Activated T-cell treated with anti-CD3 and anti-CD28 coated beads, Interleukin-2, amount 50 U/mL, for 48 hours (primary cell): Measurements from ENCODE around the gene GPR34.
"Not testable (repeated sequence)": the region's sequence is repeated elsewhere in the genome, so short reads cannot be mapped to it uniquely, and the experiment has no call there.

Experiments used
- DNase-seq, 2 experiments: peaks; one replicate each; pipeline ENCODE4 v3.0.0-alpha.2; 2020

The GPR34 gene

DNA sequence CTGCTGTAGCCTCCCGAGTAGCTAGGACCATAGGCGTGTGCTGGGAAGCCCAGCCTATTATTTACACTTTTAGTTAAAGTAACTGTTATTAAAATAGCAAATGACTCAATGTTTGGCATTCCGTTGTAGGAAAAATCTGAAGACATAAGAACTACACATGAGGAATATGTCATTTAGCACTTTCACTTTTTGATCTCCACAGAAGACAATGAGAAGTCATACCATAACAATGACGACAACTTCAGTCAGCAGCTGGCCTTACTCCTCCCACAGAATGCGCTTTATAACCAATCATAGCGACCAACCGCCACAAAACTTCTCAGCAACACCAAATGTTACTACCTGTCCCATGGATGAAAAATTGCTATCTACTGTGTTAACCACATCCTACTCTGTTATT, 6.7 kb downstream of the GPR34 start:
- DNase-seq = no peak

DNA sequence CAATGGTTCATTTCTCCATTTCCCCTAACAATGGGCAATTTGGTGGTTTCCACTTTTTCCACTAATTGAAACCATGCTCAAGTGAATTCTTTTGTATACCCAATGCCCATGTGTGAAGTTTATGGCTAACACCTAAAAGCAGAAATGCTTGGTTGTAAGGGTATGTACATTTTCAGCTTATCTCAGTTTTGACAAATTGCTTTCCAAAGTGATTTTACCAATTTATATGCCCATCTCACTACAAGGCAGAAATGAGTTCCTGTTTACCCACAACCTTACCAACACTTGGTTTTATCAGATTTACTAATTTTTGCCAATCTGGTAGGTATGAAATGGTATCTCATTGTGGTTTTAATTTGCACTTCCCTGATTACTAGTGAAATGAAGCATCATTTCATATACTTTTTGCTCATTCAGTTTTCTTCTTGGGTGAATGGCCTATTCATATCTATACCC, 14.8 kb downstream of the GPR34 start:
- no peak for DNase-seq

DNA sequence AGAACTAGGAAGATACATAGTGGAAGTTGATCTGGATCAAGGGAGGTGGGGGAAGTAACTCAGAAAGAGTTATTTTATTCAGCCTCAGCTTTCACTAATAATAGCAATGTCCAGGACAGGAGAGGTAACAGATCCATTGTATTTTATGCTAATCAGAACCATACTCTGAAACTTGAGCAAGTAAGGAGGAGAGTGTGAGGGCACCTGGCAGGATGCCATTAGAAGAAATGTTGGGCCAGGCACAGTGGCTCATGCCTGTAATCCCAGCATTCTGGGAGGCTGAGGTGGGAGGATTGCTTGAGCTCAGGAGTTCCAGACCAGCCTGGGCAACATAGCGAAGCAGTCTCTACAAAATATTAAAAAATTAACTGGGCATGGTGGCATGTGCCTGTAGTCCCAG, 16.3 kb downstream of the GPR34 start:
- no peak for DNase-seq

DNA sequence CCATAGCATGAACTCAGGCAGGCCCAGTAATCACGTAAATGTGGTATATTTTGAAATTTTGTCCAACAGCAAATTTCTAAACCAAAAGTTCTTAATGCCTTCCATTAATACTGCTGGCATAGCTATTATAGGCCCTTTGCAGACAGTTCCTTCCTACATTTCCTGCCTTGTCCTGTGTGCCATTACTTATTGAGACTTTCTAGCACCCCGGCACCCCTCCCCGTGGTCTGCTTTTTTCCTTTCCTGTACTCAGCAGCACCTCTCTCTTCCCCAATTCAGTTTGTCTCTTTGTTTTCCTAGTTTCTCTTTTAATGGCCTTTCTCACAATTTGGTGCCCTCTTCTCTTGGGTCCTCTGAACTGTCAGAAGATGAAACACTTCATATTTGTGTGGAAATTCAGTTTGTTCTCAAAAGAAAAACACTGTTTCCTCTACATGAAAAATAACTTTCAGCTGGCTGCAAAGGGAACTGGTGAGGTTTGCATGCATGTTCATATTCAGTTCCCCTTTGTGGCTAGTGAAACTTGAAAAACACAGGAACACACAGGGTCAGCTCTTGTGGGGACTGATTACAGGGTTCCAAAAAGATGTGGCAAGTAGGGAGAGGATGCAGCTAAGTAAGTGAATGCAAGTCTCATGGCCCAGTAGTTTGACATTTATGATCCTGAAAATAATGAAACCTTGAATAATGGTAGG, 17.1 kb downstream of the GPR34 start:
- no peak for DNase-seq

DNA sequence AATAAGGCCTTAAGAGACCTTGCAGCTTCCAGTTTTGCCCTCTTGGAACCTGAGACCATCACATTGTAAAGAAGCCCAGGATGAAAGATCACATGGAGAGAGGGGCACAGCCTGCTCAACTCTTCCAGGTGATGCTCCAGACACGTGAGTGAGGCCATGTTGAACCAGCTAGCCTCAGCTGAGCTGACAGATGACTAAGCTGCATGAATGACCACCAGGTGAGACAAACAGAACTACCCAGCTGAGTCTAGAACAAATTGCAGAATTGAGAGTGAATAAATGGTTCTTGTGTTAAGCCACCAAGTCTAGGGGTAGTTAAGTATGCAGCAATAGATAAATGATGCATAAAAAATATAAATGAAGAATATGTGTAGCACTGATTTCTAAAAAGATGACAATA, 18.4 kb downstream of the GPR34 start:
- no peak for DNase-seq

DNA sequence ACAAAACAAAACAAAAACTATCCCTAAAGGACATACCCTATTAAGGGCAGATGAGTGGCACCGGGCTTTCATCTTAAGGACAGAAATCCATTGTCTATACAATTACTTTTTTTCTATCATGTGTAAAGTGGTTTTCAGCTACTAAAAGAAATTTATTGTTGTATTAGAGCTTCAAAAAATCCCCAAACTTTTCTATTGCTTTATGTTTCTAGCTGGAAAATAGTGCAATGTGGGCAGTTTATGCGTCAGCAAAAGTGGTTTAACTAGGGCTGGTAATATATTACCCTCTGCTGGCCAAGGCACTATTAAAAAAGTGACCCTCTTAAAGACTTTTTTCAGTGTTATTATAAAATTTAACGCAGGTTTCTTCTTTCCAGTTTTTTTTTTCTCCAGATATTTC, 19.7 kb downstream of the GPR34 start:
- no peak for DNase-seq

DNA sequence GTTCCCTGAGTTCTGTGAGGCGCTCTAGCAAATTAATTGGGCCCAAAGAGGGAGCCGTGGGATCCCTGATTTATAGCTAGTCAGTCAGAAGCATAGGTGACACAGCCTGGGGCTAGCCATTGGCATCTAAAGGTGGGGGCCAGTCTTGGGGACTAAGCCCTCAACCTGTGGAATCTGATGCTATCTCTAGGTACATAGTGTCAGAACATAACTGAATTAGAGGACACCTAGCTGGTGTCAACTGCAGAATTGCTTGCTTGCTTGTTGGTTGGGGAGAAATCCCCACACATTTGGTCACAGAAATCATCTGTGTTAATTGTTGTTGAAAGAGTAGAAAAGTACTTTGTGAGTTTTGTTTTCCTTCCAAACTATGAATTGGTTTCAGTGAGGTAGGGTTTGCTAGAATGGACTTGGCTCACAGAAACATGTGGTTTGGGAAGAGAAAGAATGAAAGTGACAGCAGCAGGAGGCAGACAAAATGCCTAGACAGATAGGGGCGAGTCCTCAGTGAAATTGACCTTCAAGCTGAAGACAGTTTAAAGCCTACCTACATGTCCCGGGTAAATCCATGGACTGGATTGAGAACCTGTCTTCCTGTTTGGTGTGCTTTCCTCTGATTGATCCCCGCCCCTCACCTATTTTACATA, 22.4 kb downstream of the GPR34 start:
- no peak for DNase-seq

DNA sequence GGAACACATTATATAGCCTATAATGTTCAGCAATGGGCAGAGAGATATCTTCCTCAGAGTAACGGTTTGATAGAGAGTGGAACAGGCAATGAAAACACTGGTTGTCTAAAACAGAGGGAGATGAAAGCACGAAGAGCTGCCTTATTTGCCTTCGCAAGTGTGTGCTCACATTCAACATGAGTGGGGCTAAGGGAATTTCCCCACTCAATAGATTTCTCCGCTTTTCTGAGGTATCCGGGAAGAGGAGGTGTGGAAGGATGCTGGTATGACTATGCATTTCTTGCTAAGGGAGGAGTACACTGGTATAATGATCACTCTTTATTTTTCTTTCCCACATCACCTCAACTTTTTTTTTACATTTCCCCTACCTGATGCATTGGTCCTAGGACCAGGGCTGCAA, 27.4 kb downstream of the GPR34 start:
- no peak for DNase-seq

DNA sequence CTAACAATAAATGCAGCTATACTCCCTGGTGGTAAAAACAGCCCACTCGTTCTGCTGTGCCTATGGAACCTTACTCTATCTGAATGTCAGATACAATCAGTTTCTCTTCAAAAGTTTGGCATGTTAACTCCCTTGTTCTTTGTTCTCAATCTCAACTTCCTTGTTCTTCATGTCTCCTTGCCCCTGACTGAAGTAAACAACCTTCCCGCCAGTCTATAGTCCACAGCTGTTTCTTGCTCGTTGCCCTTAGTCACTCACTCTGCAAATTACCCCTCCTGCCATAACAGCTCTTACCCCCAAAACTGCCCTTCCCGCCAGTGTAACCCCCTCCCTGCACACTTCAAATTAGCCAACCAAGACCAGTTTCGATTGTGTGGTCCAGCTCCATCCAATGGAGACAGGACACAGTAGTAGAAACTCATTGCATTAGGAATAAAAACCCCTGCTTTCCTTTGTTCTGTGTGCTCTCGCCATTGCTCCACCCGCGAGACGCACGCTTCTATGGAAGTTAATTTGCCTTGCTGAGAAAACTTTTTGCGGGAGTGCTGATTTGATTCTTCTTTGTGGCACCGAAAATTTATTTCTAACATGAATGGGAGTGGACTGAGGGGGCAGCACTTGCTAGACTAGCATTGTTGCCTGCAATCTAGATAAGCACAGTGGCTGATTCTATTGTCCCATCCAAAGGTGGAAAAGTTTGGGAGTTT, 28.1 kb downstream of the GPR34 start:
- no peak for DNase-seq

DNA sequence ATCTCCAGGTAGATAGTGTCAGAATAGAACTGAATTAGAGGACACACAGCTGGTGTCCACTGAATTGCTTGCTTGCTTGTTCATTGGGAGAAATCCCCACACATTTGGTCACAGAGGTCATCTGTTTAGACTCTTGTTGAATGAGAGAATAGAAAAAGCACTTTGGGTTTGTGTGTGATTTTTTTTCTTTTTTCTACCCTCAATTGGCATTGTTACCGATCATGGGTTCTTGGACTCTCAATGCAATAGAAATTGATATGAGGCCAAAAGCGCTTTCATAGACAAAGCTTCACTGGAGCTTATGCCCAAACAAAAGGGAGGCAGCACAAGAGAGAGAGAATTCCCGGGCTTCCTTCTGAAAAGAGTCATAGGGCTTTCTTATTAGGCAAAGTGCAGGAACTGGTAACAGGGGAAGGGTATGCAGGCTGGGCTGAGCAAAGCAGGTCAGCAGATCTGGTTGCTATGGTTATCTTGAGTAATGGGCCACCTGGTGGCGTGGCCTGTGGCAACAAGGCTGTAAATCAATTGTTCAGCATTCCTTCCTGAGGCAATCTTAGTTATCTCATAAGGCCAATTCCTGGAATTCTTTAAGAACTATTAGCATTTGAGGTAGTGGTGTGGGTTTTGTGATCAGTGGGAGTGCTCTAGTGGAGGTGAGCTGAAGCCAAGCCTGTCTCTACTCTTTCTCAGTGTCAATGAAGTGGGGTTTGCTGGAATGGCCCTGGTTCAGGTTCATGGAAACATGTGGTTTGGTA, 29.9 kb downstream of the GPR34 start:
- no peak for DNase-seq

DNA sequence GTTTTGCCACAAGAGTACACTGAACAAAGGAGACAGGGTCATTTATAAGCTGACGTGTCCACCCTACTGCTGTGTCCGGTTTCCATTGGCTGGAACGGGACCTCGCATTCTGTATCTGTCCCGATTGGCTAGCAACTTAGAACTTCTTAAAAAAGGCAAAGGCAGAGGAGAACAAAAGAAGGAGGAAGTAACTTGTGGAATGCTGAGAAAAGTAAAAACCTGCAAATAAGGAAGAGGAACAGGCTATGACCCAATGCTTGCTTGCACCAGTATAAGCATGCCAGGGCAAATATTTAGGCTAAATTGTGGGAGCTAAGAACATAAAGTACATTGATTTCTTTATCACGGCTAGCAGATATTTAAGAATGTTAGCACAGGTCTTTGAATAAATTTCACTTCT, 30.8 kb downstream of the GPR34 start:
- DNase-seq = not testable (repeated sequence)

DNA sequence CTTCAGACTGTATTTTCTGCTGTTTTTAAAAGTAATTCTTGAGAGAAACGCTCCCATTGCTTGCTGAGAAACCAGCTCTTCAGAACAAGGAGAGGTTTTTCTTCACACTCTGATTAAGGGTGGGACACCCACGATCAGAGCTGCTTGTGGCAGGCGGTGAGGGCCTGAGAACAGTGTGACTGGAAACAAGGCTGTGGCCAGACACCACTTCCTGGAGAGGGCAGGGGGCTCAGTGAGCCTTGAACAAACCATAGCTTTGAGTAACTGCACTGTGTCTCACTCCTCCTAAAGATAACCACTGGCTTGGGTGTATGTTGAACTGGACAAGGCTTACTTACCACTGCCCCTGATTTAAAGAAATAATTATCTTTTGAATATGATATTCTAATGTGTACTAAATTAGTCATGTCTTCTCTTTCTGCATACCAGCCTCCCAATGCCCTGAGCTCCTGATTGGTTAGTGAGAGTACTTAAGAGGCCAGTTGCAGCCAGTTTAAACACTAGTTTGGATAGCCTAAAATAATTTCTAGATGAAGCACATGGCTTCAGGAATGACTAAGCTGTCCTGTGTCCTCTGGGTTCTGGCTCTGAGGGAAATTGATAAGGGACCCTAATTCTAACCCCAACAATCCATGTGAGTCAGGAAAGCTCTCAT, 31.5 kb downstream of the GPR34 start:
- peak; percentile 44 to 60 for DNase-seq

DNA sequence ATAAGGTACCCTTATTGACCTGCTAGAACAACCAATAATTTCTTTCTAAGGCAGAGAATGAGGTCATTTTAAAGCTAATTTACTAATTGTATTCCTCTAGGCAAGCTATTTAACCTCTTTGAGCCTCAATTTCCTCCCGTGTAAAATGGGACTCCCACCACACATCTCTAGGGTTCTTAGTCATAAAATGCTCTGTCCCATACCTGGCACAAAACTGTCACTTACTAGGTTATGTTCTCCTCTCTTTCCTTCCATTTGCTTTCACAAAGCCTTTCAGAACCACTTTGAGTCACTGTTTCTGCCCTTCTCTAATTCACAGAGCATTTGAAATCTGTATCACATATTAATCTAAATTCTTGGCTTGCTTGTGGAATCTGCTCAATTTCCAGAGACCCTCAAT, 32.8 kb downstream of the GPR34 start:
- no peak for DNase-seq

DNA sequence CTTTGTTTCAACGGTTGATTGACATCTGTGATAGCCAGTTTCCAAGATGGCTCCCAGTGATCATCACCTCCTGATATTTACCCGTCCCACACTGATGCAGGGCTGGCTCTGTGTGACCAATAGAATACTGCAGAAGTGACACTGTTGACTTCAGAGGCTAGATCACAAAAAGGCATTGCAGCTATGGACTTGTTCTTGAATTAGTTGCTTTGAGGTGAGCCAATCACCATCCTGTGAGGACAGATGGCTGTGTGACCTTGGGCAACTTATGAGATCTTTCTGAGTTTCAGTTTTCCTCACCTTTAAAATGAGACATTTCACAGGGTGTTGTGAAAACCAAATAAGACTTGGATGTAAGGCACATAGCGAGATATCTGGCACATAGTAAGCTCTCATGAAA, 33.4 kb downstream of the GPR34 start:
- DNase-seq = no peak

DNA sequence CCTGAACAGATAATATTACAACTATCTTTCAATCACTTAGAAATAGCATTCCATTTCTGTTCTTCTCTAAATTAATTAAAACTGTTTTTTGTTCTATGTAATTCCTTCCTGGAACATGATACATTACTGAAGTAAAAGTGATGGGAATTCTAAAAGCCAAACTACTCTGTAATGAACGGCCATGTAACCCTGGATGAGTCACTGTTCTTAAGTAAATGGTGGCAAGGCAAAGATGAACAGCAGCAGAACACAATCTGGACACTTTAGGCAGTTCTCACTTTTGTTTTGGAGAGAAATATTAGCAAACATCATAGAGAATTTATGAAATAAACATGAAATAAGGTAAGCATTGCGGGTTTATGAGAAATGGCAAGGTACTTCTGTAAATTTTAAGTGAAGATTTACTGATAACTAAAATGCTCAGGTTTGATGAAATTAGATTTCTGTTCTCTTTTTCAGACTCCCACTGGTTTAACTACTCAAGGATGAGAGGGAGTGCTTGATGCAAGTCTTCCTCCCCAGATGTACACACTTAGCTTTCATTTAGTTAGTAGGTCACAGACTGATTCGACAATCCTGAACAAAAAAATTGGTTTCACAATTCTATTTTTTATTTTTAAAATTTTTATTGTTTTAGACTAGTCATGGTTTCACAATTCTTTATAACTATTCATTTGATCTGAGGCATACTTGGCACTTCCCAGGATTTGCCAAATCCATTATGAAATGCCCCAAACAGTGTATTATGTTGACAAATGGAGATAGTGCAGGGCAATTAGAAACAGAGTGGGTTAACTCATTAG, 34.2 kb downstream of the GPR34 start:
- DNase-seq = no peak

DNA sequence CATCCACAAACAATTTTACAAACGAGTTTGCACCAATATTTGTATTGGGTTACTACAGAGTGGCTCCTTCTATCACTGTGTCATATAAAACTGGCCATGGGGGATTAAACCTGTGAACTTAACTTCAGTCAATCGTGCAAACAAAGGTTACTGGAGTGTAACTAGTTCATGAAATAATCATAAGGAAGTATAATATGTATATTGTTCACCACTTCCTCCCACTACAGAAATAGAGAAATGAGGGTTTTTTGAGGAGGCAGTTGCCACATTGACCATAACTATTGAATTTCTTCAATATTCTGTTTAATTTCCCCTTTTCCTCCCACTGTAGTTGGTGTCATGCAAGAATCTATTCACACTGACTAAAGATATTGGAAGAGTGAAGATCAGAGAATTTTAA, 35.1 kb downstream of the GPR34 start, which contains the start of gene GPR82:
Gene GPR82, plus strand, starts transcription at position 356 of the 400 bp plus-strand sequence. CDS start 2,846 bp downstream, outside the sequence.
- DNase-seq = no peak

DNA sequence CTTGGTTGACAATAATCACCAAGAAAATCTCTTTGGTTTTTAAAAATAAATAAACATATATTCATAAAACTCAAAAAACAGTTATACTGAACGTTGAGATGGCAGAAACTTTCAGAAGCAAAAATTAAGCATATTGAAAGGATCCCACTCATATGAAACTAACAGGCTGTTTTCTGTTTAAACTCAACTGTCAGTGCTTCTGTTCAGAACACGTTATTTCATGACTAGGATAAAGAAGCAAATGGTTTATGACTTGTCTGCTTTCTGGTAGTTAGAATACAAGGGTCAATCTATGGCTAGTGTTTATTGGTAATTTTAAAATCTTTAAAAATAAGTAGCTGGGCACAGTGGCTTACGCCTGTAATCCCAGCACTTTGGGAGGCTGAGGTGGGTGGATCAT, 39.4 kb downstream of the GPR34 start:
- DNase-seq = no peak

DNA sequence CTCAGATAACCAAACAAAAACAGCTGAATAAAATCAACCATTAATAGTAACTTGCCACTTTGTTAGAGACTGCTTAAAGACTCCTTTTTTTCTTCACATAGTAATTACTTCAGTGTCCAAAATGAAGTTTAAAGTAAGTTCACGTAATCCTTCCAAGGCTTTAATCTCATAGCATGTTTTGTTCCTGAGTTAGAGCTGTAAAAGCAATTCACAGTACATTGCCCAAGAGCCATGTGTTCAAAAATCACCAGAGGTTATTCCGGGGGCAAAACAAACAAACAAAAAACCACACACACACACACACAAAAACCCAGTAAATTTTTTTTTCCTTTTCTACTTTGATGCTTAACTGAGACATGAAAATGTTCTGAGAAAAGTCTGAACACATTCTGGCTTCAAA, 41.3 kb downstream of the GPR34 start:
- DNase-seq = no peak

DNA sequence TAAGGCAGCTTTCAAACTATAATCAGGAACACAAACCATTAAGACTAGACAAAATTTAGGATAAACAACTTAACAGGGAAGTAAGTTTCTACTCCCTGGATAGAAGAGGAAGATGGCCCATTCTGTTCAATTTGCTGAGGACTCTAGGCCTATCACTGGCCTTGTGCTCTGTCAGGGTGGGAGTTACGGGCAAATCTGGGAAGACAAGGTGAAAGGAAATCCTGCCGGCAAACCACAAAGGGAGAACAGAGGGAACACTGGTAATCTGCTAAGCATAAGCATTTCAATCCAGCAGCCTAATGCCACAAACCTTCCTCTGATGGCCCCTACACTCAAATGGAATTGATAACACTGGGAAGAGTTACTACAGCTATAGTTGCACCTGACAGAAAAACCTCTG, 43.5 kb downstream of the GPR34 start:
- DNase-seq = no peak

DNA sequence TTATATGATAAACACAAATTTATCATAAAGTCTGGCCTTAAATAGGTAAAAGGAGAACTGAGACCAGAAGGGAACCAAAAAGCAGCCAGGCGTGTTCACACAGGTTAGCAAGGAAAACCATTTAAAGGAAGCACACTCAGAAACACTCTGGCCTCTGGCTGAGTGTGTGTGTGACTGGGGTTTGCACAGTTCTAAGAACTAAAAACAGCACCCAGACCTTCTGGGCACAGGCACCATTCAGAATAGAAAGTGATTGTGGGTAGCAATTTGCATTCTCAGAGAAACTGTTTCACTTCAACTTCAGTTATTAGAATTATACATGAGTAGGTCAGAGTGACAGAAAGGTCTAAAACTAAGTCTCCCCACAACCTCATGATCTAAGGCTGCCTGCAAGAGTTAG, 45.2 kb downstream of the GPR34 start:
- DNase-seq = no peak

DNA sequence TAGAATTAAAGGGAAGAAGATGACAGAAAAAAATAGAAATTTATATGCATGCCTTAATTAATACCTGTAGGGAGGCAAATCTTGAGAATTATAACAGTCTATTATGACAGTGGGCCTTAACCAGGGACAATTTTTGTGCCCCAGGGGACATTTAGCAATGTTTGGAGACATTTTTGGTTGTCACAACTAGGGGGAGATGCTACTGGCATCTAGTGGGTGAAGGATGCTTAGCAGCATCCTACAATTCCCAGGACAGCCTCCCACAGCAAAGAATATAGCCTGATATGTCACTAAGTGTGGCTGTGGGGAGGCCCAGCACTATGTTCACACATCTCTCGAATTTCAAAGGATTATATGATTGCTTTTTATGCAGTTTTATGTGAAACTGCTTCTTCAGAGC, 45.8 kb downstream of the GPR34 start:
- DNase-seq = no peak

DNA sequence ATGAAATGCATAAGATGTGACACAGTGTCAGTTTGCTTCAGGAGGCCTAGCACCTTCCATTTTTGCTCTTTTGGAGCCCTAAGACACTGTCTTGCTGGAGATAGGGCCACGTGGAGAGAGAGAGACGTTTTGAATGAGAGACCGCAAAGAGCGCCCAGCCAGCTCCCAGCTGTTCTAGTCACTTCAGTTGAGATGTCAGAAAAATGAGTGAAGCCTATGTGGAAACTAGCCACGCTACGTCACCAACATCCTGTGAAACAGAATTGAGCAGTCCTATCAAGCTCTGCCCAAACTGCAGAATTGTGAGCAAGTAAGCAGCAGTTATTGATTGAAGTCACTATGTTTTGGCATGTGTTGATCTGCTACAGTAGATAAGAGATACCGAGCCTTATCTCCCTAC, 48.3 kb downstream of the GPR34 start:
- DNase-seq = peak in 1 of 2 experiments; percentile 29
